Measurements from ENCODE around the gene TFF3. TPM values are rescaled to one million over a fixed set of nuclear protein-coding genes. Genes with fewer than 3 reads are reported as not detected.

TFF3 gene
- polyA plus RNA-seq, 1 experiment: not detected

DNA sequence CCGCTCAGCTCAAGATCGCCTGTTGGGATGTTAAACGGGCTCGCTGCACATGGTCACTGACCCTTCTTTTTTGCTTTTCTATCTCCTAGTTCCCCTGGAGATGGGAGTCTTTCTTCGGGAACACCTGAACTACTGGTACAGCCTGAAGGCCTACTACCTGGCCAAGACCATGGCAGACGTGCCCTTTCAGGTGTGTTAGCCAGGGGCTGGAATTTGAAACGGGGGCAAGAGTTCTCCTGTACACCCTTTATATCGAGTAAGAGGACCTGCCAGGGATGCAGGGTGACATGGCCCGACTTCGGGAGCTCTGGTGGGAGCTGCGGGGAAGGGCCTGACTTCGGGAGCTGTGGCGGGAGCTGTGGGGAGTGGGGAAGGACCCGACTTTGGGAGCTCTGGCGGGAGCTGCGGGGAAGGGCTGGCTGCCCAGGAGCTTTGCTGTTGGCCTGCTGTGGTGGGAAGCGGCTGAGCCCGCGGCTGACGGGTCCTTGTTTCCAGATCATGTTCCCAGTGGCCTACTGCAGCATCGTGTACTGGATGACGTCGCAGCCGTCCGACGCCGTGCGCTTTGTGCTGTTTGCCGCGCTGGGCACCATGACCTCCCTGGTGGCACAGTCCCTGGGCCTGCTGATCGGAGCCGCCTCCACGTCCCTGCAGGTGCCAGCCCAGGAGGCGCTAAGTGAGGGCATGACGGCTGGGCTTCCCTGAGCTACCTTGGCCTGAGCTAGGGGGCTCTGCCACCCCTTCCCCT lies 24.0 kb downstream of the TFF3 start:
- POLR2A ChIA-PET: no interaction called here
- DNase-seq (ENCODE audit: low read depth): no peak
- CTCF ChIA-PET: no interaction called here
- Histone ChIP-seq H3K4me3 (ENCODE audit: low read depth, low read length) (no peak overlapping the region), H3K27me3 (ENCODE audit: control insufficient read depth, insufficient read depth, low read length) (no peaks in the 10 kb centered on the region), H3K36me3 (ENCODE audit: control insufficient read depth, insufficient read depth, low read length) (no peaks in the 10 kb centered on the region)
- TF ChIP-seq CTCF (IDR thresholded peaks at IDR 0.05; ENCODE audit: insufficient read depth, low read depth, low read length): no peak

GRCh38 chr21:42290505-42290904 lies 24.7 kb downstream of the TFF3 start:
- no peaks in the 10 kb centered on the region for H3K27me3 ChIP-seq (ENCODE audit: control insufficient read depth, insufficient read depth, low read length)
- TF ChIP-seq CTCF (IDR thresholded peaks at IDR 0.05; ENCODE audit: insufficient read depth, low read depth, low read length): no peak

GRCh38 chr21:42289926-42290325 lies 25.3 kb downstream of the TFF3 start:
- TF ChIP-seq CTCF (IDR thresholded peaks at IDR 0.05; ENCODE audit: insufficient read depth, low read depth, low read length): no peak
- DNase-seq (ENCODE audit: low read depth): no peak
- Histone ChIP-seq H3K4me3 (ENCODE audit: low read depth, low read length) (no peak overlapping the region), H3K36me3 (ENCODE audit: control insufficient read depth, insufficient read depth, low read length) (no peaks in the 10 kb centered on the region), H3K27me3 (ENCODE audit: control insufficient read depth, insufficient read depth, low read length) (no peaks in the 10 kb centered on the region)
- ChIA-PET CTCF (no interaction called here), POLR2A (no interaction called here)

More at GRCh38 chr21:42290505-42290904, 24.7 kb downstream of the TFF3 start:
- no peak for DNase-seq (ENCODE audit: low read depth)
- POLR2A ChIA-PET: no interaction called here
- Histone ChIP-seq H3K36me3 (ENCODE audit: control insufficient read depth, insufficient read depth, low read length) (no peaks in the 10 kb centered on the region), H3K4me3 (ENCODE audit: low read depth, low read length) (no peak overlapping the region)
- CTCF ChIA-PET: no interaction called here

- no peak for DNase-seq (ENCODE audit: low read depth)
- no peaks in the 10 kb centered on the region for H3K36me3 ChIP-seq (ENCODE audit: control insufficient read depth, insufficient read depth, low read length)
- H3K27me3 ChIP-seq (ENCODE audit: control insufficient read depth, insufficient read depth, low read length): no peaks in the 10 kb centered on the region
- H3K4me3 ChIP-seq (ENCODE audit: low read depth, low read length): no peak overlapping the region
- ChIA-PET CTCF (no interaction called here), POLR2A (no interaction called here)
- TF ChIP-seq CTCF (IDR thresholded peaks at IDR 0.05; ENCODE audit: insufficient read depth, low read depth, low read length): no peak
These were observed 26.2 kb downstream of the TFF3 start for GRCh38 chr21:42288962-42289361.

DNA sequence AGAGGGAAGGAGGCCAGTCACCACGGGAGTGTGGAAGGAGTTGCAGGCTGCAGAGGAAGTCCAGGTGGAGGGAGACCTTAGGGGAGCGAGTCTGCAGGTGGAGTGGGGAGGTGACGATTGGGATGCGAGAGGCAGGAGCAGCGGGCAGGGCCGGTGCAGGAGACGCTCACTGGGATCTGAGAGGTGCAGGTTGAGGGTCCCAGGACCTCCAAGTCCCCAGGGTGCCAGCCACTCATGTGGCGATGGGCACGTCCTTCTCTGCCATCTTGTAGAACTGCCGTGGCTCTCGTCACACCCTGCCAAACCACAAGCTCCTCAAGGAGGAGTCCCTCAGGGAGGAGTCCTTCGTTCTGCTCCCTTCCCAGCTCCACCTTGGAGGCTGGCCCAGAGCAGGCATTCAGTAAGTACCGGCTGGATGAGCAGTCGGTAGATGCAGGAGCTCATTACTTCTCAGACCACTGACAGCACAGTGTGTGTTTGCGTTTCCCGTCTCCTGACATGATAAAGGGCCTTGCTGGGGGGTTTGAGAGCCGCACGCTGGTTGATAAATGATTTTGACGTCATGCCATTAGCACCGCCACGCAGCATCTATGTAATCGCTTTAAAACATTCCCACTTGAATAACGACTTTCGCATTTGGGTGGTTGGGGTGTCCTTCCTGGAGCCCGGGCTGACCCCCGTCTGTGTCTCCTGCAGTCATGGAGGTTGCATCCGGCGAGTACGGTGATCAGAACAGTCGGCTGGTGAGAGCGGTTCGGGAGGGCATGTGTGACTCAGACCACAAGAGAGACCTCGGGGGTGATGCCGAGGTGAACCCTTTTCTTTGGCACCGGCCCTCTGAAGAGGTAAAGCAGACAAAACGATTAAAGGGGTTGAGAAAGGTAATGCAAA lies 27.8 kb downstream of the TFF3 start:
- no peaks in the 10 kb centered on the region for H3K36me3 ChIP-seq (ENCODE audit: control insufficient read depth, insufficient read depth, low read length)
- no peak for TF ChIP-seq CTCF (IDR thresholded peaks at IDR 0.05; ENCODE audit: insufficient read depth, low read depth, low read length)
- ChIA-PET POLR2A (no interaction called here), CTCF (interaction anchor here (0.6 kb wide), 1 partner anchor 23 kb away, joined by 3 read pairs; no protein-coding TSS in a partner anchor)
- H3K4me3 ChIP-seq (ENCODE audit: low read depth, low read length): no peak overlapping the region
- DNase-seq (ENCODE audit: low read depth): no peak
- no peaks in the 10 kb centered on the region for H3K27me3 ChIP-seq (ENCODE audit: control insufficient read depth, insufficient read depth, low read length)
